ENCODE measurements around the gene BCKDHA.

DNA sequence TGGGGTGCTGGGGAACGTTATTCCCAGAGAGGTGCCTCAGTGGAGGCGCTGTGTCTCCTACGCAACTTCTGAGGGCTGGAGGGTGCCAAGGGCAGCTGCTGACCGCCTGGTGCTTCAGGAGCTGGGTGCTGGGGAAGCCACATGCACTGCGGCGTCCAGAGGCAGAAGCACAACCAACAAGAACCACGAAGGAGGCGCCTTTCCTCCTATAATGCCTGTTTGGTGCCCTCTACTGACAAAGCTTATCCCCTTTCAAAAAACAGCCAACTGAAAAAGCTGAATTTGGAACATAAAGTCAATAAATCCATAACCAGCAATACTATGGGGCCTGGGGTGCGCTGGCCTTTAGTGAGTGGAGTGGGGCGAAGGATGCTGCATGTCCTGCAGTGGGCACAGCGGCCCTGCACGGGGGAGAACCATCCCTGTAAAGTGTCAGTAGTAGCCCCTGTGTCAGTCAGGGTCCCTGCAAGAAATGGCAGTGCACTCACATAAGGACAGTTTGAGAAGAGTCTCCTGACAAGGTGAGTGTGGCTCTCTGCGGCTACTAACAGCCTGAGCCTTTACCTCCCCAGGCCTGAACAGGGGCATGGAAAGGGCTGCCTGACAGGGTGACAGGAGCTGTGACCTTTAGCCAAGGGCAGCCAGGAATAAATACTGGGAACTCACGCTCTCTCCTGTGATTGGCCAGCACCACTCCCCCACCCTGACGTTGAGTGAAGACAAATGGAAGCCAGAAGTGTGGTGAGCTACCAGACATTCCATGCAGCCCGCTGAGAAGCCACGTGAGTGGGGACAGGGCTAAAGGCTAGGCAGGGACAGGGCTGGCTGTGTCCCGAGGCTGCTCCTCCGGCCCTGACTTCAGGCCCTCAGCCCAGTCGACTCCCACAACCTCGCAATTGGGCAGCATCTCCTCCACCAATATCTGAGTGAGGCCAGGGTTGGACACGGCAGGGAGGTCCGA, 34.1 kb downstream of the BCKDHA start:
- TF ChIP-seq, protein P1, sequence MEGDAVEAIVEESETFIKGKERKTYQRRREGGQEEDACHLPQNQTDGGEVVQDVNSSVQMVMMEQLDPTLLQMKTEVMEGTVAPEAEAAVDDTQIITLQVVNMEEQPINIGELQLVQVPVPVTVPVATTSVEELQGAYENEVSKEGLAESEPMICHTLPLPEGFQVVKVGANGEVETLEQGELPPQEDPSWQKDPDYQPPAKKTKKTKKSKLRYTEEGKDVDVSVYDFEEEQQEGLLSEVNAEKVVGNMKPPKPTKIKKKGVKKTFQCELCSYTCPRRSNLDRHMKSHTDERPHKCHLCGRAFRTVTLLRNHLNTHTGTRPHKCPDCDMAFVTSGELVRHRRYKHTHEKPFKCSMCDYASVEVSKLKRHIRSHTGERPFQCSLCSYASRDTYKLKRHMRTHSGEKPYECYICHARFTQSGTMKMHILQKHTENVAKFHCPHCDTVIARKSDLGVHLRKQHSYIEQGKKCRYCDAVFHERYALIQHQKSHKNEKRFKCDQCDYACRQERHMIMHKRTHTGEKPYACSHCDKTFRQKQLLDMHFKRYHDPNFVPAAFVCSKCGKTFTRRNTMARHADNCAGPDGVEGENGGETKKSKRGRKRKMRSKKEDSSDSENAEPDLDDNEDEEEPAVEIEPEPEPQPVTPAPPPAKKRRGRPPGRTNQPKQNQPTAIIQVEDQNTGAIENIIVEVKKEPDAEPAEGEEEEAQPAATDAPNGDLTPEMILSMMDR (IDR thresholded peaks at IDR 0.05) = peak in 5 of 7 experiments; percentile 7 to 35 (median 16)
- no peak for TF ChIP-seq POLR2A (IDR thresholded peaks at IDR 0.05)
